ENCODE measurements around the gene CIAO1.

CIAO1 gene

DNA sequence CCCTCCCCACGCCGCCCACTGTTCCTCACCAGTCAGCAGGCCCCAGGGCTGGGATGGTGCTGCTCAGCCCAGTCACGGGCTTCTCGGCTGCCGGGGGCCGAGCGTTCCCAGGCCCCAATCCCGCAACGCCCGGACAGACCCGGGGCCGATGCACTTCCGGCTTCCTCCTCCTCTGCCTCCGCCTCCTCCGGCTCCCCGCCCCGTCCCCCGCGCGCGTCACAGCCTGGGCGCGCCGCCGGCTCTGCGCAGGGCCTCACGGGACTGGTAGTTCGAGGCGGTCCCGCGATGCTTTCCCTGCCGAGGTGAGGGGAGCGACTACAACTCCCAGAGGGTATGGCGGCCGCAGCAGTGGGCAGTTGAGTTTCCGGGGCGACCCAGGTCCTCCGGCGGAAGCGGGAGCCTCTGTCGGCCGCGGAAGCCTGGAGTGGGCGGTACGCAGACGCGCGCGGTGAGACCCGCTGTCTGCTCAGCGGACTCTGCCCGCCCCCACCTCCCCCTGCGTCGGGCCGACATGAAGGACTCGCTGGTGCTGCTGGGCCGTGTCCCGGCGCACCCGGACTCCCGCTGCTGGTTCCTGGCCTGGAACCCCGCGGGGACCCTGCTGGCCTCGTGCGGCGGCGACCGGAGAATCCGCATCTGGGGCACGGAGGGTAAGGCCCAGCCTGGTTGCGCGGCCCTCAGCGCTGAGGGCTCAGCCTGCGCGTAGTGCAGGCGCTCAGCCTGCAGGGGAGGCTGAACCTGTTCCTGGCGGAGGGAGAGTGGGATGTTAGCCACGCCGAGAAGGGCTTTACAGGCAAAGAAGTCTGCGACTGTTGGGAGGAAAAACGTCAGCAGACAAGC, at the start of gene CIAO1, which contains the start of gene TMEM127:
Gene CIAO1, plus strand, starts transcription at position 386 of the 840 bp plus-strand sequence. Its CDS starts 126 bp downstream, at position 512.
Gene TMEM127, minus strand, starts transcription at position 158 of the 840 bp plus-strand sequence. CDS start 616 bp downstream, outside the sequence.
- peak; percentile 92 for TF ChIP-seq CREB1 (IDR thresholded peaks at IDR 0.05; ENCODE audit: low read depth)
- TF ChIP-seq ZBTB7A (IDR thresholded peaks at IDR 0.05; ENCODE audit: low read depth) = peak; percentile 51; the same call in 1 of the 2 replicates
- no peak for TF ChIP-seq USF1 (IDR thresholded peaks at IDR 0.05)
- TF ChIP-seq NFIC (IDR thresholded peaks at IDR 0.05) = no peak
- no peak for TF ChIP-seq TEAD4 (IDR thresholded peaks at IDR 0.05)
- TF ChIP-seq RAD21 (IDR thresholded peaks at IDR 0.05; ENCODE audit: low read depth) = no peak
- TF ChIP-seq EP300 (IDR thresholded peaks at IDR 0.05; ENCODE audit: borderline replicate concordance) = no peak
- TF ChIP-seq EGR1 (IDR thresholded peaks at IDR 0.05) = peak; percentile 69
- no peak for TF ChIP-seq CEBPB (IDR thresholded peaks at IDR 0.05)
- TF ChIP-seq REST (IDR thresholded peaks at IDR 0.05; ENCODE audit: low read depth) = no peak
- TF ChIP-seq FOXM1 (IDR thresholded peaks at IDR 0.05; ENCODE audit: borderline replicate concordance, low read depth) = no peak
- TF ChIP-seq TCF12 (IDR thresholded peaks at IDR 0.05; ENCODE audit: low read depth) = peak; percentile 59; the same call in 1 of the 2 replicates
- TF ChIP-seq MAX (IDR thresholded peaks at IDR 0.05) = peak; percentile 76
- peak; percentile 77 for TF ChIP-seq YY1 (IDR thresholded peaks at IDR 0.05; ENCODE audit: low read depth)
- TF ChIP-seq TAF1 (IDR thresholded peaks at IDR 0.05; ENCODE audit: low read depth) = peak; percentile 74; the same call in 1 of the 2 replicates

GRCh38 chr2:96218508-96219131, 47.4 kb upstream of the CIAO1 start:
- TF ChIP-seq NFIC (IDR thresholded peaks at IDR 0.05) = no peak
- no peak for TF ChIP-seq YY1 (IDR thresholded peaks at IDR 0.05; ENCODE audit: low read depth)
- TF ChIP-seq ZBTB7A (IDR thresholded peaks at IDR 0.05; ENCODE audit: low read depth) = no peak
- TF ChIP-seq TEAD4 (IDR thresholded peaks at IDR 0.05) = no peak
- TF ChIP-seq TAF1 (IDR thresholded peaks at IDR 0.05; ENCODE audit: low read depth) = no peak
- TF ChIP-seq EGR1 (IDR thresholded peaks at IDR 0.05) = no peak
- no peak for TF ChIP-seq RAD21 (IDR thresholded peaks at IDR 0.05; ENCODE audit: low read depth)
- no peak for TF ChIP-seq FOXM1 (IDR thresholded peaks at IDR 0.05; ENCODE audit: borderline replicate concordance, low read depth)
- TF ChIP-seq CREB1 (IDR thresholded peaks at IDR 0.05; ENCODE audit: low read depth) = no peak
- no peak for TF ChIP-seq CEBPB (IDR thresholded peaks at IDR 0.05)
- TF ChIP-seq EP300 (IDR thresholded peaks at IDR 0.05; ENCODE audit: borderline replicate concordance) = no peak
- TF ChIP-seq USF1 (IDR thresholded peaks at IDR 0.05) = no peak
- no peak for TF ChIP-seq MAX (IDR thresholded peaks at IDR 0.05)
- no peak for TF ChIP-seq REST (IDR thresholded peaks at IDR 0.05; ENCODE audit: low read depth)
- TF ChIP-seq TCF12 (IDR thresholded peaks at IDR 0.05; ENCODE audit: low read depth) = no peak

- no peak for TF ChIP-seq NFIC (IDR thresholded peaks at IDR 0.05)
- TF ChIP-seq YY1 (IDR thresholded peaks at IDR 0.05; ENCODE audit: low read depth) = no peak
- TF ChIP-seq ZBTB7A (IDR thresholded peaks at IDR 0.05; ENCODE audit: low read depth) = no peak
- TF ChIP-seq USF1 (IDR thresholded peaks at IDR 0.05) = no peak
- TF ChIP-seq EP300 (IDR thresholded peaks at IDR 0.05; ENCODE audit: borderline replicate concordance) = no peak
- TF ChIP-seq EGR1 (IDR thresholded peaks at IDR 0.05) = no peak
- no peak for TF ChIP-seq CREB1 (IDR thresholded peaks at IDR 0.05; ENCODE audit: low read depth)
- TF ChIP-seq REST (IDR thresholded peaks at IDR 0.05; ENCODE audit: low read depth) = no peak
These were observed 41.0 kb upstream of the CIAO1 start for GRCh38 chr2:96225016-96225533.

Data from Ishikawa (cell line).